ENCODE results near the gene WDR75.
A peak's percentile ranks its signal among the peaks of the same experiment; 100 is the strongest.

WDR75 gene

GRCh38 chr2:189444322-189444721, 3.0 kb downstream of the WDR75 start:
- Histone ChIP-seq H4K8ac (ENCODE audit: low read length) (no peak overlapping the region), H3K27ac (ENCODE audit: low read length, poor library complexity, severe bottlenecking) (no peak overlapping the region), H3K4ac (ENCODE audit: low read depth in 1 of 2, low read length in 2 of 2) (no peak overlapping the region), H3K79me1 (replicated peaks; ENCODE audit: low read length, poor library complexity, severe bottlenecking) (peaks cover 12% of the 10 kb centered on the region), H3K14ac (ENCODE audit: low read length in 2 of 2) (no peak overlapping the region), H3K23ac (ENCODE audit: low read length in 2 of 2) (no peak overlapping the region), H3K9me3 (ENCODE audit: control insufficient read depth, low read length) (no peaks in the 10 kb centered on the region), H3K4me1 (ENCODE audit: control insufficient read depth, insufficient read depth, low read depth, low read length) (peaks cover 4% of the 10 kb centered on the region), H3K27me3 (ENCODE audit: control insufficient read depth in 1 of 2, insufficient read depth in 1 of 2, low read length in 2 of 2) (no peaks in the 10 kb centered on the region), H3K9ac (ENCODE audit: low read length) (no peak overlapping the region), H2AK5ac (ENCODE audit: low read length, severe bottlenecking) (no peak overlapping the region), H2BK5ac (ENCODE audit: low read depth, low read length, poor library complexity, severe bottlenecking) (no peak overlapping the region), H2BK120ac (ENCODE audit: low read depth, low read length) (no peak overlapping the region), H4K91ac (ENCODE audit: low read length) (no peak overlapping the region), H3K4me3 (ENCODE audit: insufficient read depth in 1 of 2, low read depth in 1 of 2, low read length in 2 of 2) (peak overlapping the region in 1 of 2 experiments; percentile 22), H3K4me2 (ENCODE audit: low read length, poor library complexity, severe bottlenecking) (no peak overlapping the region), H2BK15ac (ENCODE audit: low read depth, poor library complexity, severe bottlenecking) (no peak overlapping the region), H3K36me3 (ENCODE audit: control insufficient read depth in 1 of 2, insufficient read depth in 2 of 2, low read depth in 1 of 2, low read length in 2 of 2) (peaks cover 0 to 47% of the 10 kb centered on the region in 2 experiments), H3K18ac (ENCODE audit: low read depth in 1 of 2, low read length in 2 of 2) (no peak overlapping the region), H2AFZ (ENCODE audit: low read depth, low read length) (no peak overlapping the region), H2BK12ac (ENCODE audit: low read length in 2 of 2) (no peak overlapping the region)
- no CpG with 5 or more reads among the region's 1 CpG for WGBS
- DNase-seq, result peak; percentile 79

- 100% methylated on average over 2 of the region's 2 CpGs for WGBS
- peaks cover 4% of the 10 kb centered on the region for H3K4me1 ChIP-seq (ENCODE audit: control insufficient read depth, insufficient read depth, low read depth, low read length)
- H2BK12ac ChIP-seq (ENCODE audit: low read length in 2 of 2), result no peak overlapping the region
- H3K4ac ChIP-seq (ENCODE audit: low read depth in 1 of 2, low read length in 2 of 2), result no peak overlapping the region
- no peak overlapping the region for H4K8ac ChIP-seq (ENCODE audit: low read length)
- H3K23ac ChIP-seq (ENCODE audit: low read length in 2 of 2), result no peak overlapping the region
- H3K9ac ChIP-seq (ENCODE audit: low read length), result no peak overlapping the region
- no peak for DNase-seq
- H3K79me1 ChIP-seq (replicated peaks; ENCODE audit: low read length, poor library complexity, severe bottlenecking), result peaks cover 16% of the 10 kb centered on the region
- H4K91ac ChIP-seq (ENCODE audit: low read length), result no peak overlapping the region
- no peak overlapping the region for H3K4me2 ChIP-seq (ENCODE audit: low read length, poor library complexity, severe bottlenecking)
- no peak overlapping the region for H3K18ac ChIP-seq (ENCODE audit: low read depth in 1 of 2, low read length in 2 of 2)
- no peaks in the 10 kb centered on the region for H3K9me3 ChIP-seq (ENCODE audit: control insufficient read depth, low read length)
- no peak overlapping the region for H2BK5ac ChIP-seq (ENCODE audit: low read depth, low read length, poor library complexity, severe bottlenecking)
- H2BK15ac ChIP-seq (ENCODE audit: low read depth, poor library complexity, severe bottlenecking), result no peak overlapping the region
- peaks cover 3 to 72% of the 10 kb centered on the region in 2 experiments for H3K36me3 ChIP-seq (ENCODE audit: control insufficient read depth in 1 of 2, insufficient read depth in 2 of 2, low read depth in 1 of 2, low read length in 2 of 2)
- no peak overlapping the region for H2AFZ ChIP-seq (ENCODE audit: low read depth, low read length)
- no peak overlapping the region for H3K27ac ChIP-seq (ENCODE audit: low read length, poor library complexity, severe bottlenecking)
- H2BK120ac ChIP-seq (ENCODE audit: low read depth, low read length), result no peak overlapping the region
- H3K27me3 ChIP-seq (ENCODE audit: control insufficient read depth in 1 of 2, insufficient read depth in 1 of 2, low read length in 2 of 2), result no peaks in the 10 kb centered on the region
- no peak overlapping the region for H3K14ac ChIP-seq (ENCODE audit: low read length in 2 of 2)
- H3K4me3 ChIP-seq (ENCODE audit: insufficient read depth in 1 of 2, low read depth in 1 of 2, low read length in 2 of 2), result no peak overlapping the region
- no peak overlapping the region for H2AK5ac ChIP-seq (ENCODE audit: low read length, severe bottlenecking)
Measured at GRCh38 chr2:189446780-189447179, 5.5 kb downstream of the WDR75 start.

GRCh38 chr2:189454009-189454408, 12.7 kb downstream of the WDR75 start:
- H3K4me3 ChIP-seq (ENCODE audit: insufficient read depth in 1 of 2, low read depth in 1 of 2, low read length in 2 of 2), result no peak overlapping the region
- no peak overlapping the region for H2BK5ac ChIP-seq (ENCODE audit: low read depth, low read length, poor library complexity, severe bottlenecking)
- no peak overlapping the region for H3K4ac ChIP-seq (ENCODE audit: low read depth in 1 of 2, low read length in 2 of 2)
- no peak overlapping the region for H2BK12ac ChIP-seq (ENCODE audit: low read length in 2 of 2)
- no peak overlapping the region for H2BK120ac ChIP-seq (ENCODE audit: low read depth, low read length)
- no peak overlapping the region for H4K91ac ChIP-seq (ENCODE audit: low read length)
- H3K9me3 ChIP-seq (ENCODE audit: control insufficient read depth, low read length), result no peaks in the 10 kb centered on the region
- H2AK5ac ChIP-seq (ENCODE audit: low read length, severe bottlenecking), result no peak overlapping the region
- no peak overlapping the region for H2BK15ac ChIP-seq (ENCODE audit: low read depth, poor library complexity, severe bottlenecking)
- H3K18ac ChIP-seq (ENCODE audit: low read depth in 1 of 2, low read length in 2 of 2), result no peak overlapping the region
- H3K14ac ChIP-seq (ENCODE audit: low read length in 2 of 2), result no peak overlapping the region
- H3K79me1 ChIP-seq (replicated peaks; ENCODE audit: low read length, poor library complexity, severe bottlenecking), result peaks cover 8% of the 10 kb centered on the region
- no peak overlapping the region for H2AFZ ChIP-seq (ENCODE audit: low read depth, low read length)
- no peaks in the 10 kb centered on the region for H3K4me1 ChIP-seq (ENCODE audit: control insufficient read depth, insufficient read depth, low read depth, low read length)
- no peak overlapping the region for H3K23ac ChIP-seq (ENCODE audit: low read length in 2 of 2)
- DNase-seq, result no peak
- H4K8ac ChIP-seq (ENCODE audit: low read length), result no peak overlapping the region
- peak overlapping the region; percentile 30 for H3K9ac ChIP-seq (ENCODE audit: low read length)
- H3K4me2 ChIP-seq (ENCODE audit: low read length, poor library complexity, severe bottlenecking), result no peak overlapping the region
- peaks cover 13 to 95% of the 10 kb centered on the region in 2 experiments for H3K36me3 ChIP-seq (ENCODE audit: control insufficient read depth in 1 of 2, insufficient read depth in 2 of 2, low read depth in 1 of 2, low read length in 2 of 2)
- no peak overlapping the region for H3K27ac ChIP-seq (ENCODE audit: low read length, poor library complexity, severe bottlenecking)
- WGBS, result 94% methylated on average over 2 of the region's 2 CpGs
- no peaks in the 10 kb centered on the region for H3K27me3 ChIP-seq (ENCODE audit: control insufficient read depth in 1 of 2, insufficient read depth in 1 of 2, low read length in 2 of 2)

GRCh38 chr2:189465076-189465475, 23.8 kb downstream of the WDR75 start:
- Histone ChIP-seq H3K4me2 (ENCODE audit: low read length, poor library complexity, severe bottlenecking) (no peak overlapping the region), H2BK12ac (ENCODE audit: low read length in 2 of 2) (no peak overlapping the region), H3K4me1 (ENCODE audit: control insufficient read depth, insufficient read depth, low read depth, low read length) (no peaks in the 10 kb centered on the region), H2AFZ (ENCODE audit: low read depth, low read length) (no peak overlapping the region), H3K36me3 (ENCODE audit: control insufficient read depth in 1 of 2, insufficient read depth in 2 of 2, low read depth in 1 of 2, low read length in 2 of 2) (peaks cover 10 to 99% of the 10 kb centered on the region in 2 experiments), H3K79me1 (replicated peaks; ENCODE audit: low read length, poor library complexity, severe bottlenecking) (peaks cover 10% of the 10 kb centered on the region), H4K91ac (ENCODE audit: low read length) (no peak overlapping the region), H2BK15ac (ENCODE audit: low read depth, poor library complexity, severe bottlenecking) (no peak overlapping the region), H2BK5ac (ENCODE audit: low read depth, low read length, poor library complexity, severe bottlenecking) (no peak overlapping the region), H3K18ac (ENCODE audit: low read depth in 1 of 2, low read length in 2 of 2) (no peak overlapping the region), H4K8ac (ENCODE audit: low read length) (no peak overlapping the region), H3K23ac (ENCODE audit: low read length in 2 of 2) (no peak overlapping the region), H3K9ac (ENCODE audit: low read length) (no peak overlapping the region), H3K4ac (ENCODE audit: low read depth in 1 of 2, low read length in 2 of 2) (no peak overlapping the region), H2BK120ac (ENCODE audit: low read depth, low read length) (no peak overlapping the region), H3K27ac (ENCODE audit: low read length, poor library complexity, severe bottlenecking) (no peak overlapping the region), H2AK5ac (ENCODE audit: low read length, severe bottlenecking) (no peak overlapping the region), H3K9me3 (ENCODE audit: control insufficient read depth, low read length) (no peaks in the 10 kb centered on the region), H3K4me3 (ENCODE audit: insufficient read depth in 1 of 2, low read depth in 1 of 2, low read length in 2 of 2) (no peak overlapping the region), H3K27me3 (ENCODE audit: control insufficient read depth in 1 of 2, insufficient read depth in 1 of 2, low read length in 2 of 2) (no peaks in the 10 kb centered on the region), H3K14ac (ENCODE audit: low read length in 2 of 2) (no peak overlapping the region)
- 100% methylated on average over 1 of the region's 1 CpG for WGBS
- DNase-seq, result no peak
